H1 (cell line): ENCODE results near the gene CTSA. TPM values are rescaled to one million over a fixed set of nuclear protein-coding genes. Genes with fewer than 3 reads are reported as not detected.
A peak's percentile ranks its signal among the peaks of the same experiment; 100 is the strongest.

Experiments used
- CTCF ChIA-PET: fragments of 300-600 bp; sonication (Branson Sonifier 250); formaldehyde crosslinking; loops from one replicate; lab custom pipeline; 2021; ENCODE audit not compliant: partially characterized antibody; lab: Charles Lee
- POLR2A ChIA-PET: fragments of 300-600 bp; sonication (Branson Sonifier 250); formaldehyde crosslinking; loops from one replicate; lab custom pipeline; 2021; ENCODE audit warnings: inconsistent platforms; ENCODE audit not compliant: partially characterized antibody; lab: Charles Lee
- DNase-seq, 2 experiments: peaks; one replicate each; pipeline versions ENCODE4 v3.0.0 to v3.0.0-alpha.2; 2010 to 2022; ENCODE audit warnings: low spot score in 2 of 2, low read depth in 1 of 2, mixed read lengths in 1 of 2
- FAIRE-seq: peaks from 2 replicates; lab custom pipeline; 2011; peaks lifted over from hg19 to GRCh38; lab: Jason Lieb, UNC
- H2AFZ ChIP-seq: 2 replicates; pipeline ENCODE4 v1.8.1; 2012; ENCODE audit warnings: low read length, inconsistent platforms
- H2AK5ac ChIP-seq: 2 replicates; pipeline ENCODE4 v1.6.1; 2013; ENCODE audit warnings: low read depth, low read length
- H2BK120ac ChIP-seq: replicated peaks from 2 replicates; pipeline ENCODE3; 2013; ENCODE audit warnings: low read depth, low read length, inconsistent platforms
- H2BK12ac ChIP-seq: 2 replicates; pipeline ENCODE4 v1.6.1; 2013; ENCODE audit warnings: low read depth, low read length
- H2BK15ac ChIP-seq: 2 replicates; pipeline ENCODE4 v1.6.1; 2013; ENCODE audit warnings: low read length
- H2BK20ac ChIP-seq: 2 replicates; pipeline ENCODE4 v1.6.1; 2013; ENCODE audit warnings: low read length
- H2BK5ac ChIP-seq: 2 replicates; pipeline ENCODE4 v1.6.1; 2013; ENCODE audit warnings: low read depth, low read length
- H3K14ac ChIP-seq: 2 replicates; pipeline ENCODE4 v1.6.1; 2013; ENCODE audit warnings: inconsistent platforms; ENCODE audit not compliant: insufficient read length
- H3K18ac ChIP-seq: 2 replicates; pipeline ENCODE4 v1.6.1; 2013; ENCODE audit warnings: low read length; ENCODE audit errors: extremely low read depth
- H3K23ac ChIP-seq: 2 replicates; pipeline ENCODE4 v1.6.1; 2013; ENCODE audit warnings: inconsistent platforms; ENCODE audit not compliant: insufficient read length
- H3K23me2 ChIP-seq: 2 replicates; pipeline ENCODE4 v1.6.1; 2013; ENCODE audit warnings: low read depth, low read length
- H3K27ac ChIP-seq: 2 replicates; pipeline ENCODE4 v1.6.1; 2011; ENCODE audit warnings: low read depth, low read length, inconsistent platforms
- H3K27me3 ChIP-seq, 4 experiments: replicated peaks in 1 of 4; 1 replicate in 1 of 4; 2 replicates in 3 of 4; pipeline versions ENCODE4 v1.6.1 to v1.8.1; 2011 to 2013; ENCODE audit warnings: low read length in 3 of 4, mild to moderate bottlenecking in 3 of 4, inconsistent platforms in 2 of 4, mixed read lengths in 2 of 4, moderate library complexity in 1 of 4; ENCODE audit not compliant: control insufficient read depth in 3 of 4, insufficient read depth in 3 of 4; ENCODE audit errors: extremely low read depth in 1 of 4
- H3K36me3 ChIP-seq, 4 experiments: 2 replicates each; pipeline versions ENCODE4 v1.6.1 to v1.8.1; 2011 to 2013; ENCODE audit warnings: mild to moderate bottlenecking in 4 of 4, low read length in 3 of 4, moderate library complexity in 2 of 4, control low read depth in 1 of 4, inconsistent platforms in 1 of 4; ENCODE audit not compliant: insufficient read depth in 4 of 4, control insufficient read depth in 2 of 4
- H3K4ac ChIP-seq: replicated peaks from 2 replicates; pipeline ENCODE3; 2013; ENCODE audit warnings: low read length, low read depth, mixed read lengths, inconsistent platforms; ENCODE audit not compliant: insufficient read length
- H3K4me1 ChIP-seq, 4 experiments: replicated peaks in 1 of 4; 1 replicate in 1 of 4; 2 replicates in 3 of 4; pipeline versions ENCODE4 v1.6.1 to v1.8.1; 2011 to 2013; ENCODE audit warnings: low read length in 3 of 4, inconsistent platforms in 2 of 4, mixed read lengths in 1 of 4; ENCODE audit not compliant: insufficient read depth in 4 of 4, control insufficient read depth in 3 of 4
- H3K4me2 ChIP-seq, 2 experiments: 2 replicates each; pipeline versions ENCODE4 v1.6.1 to v1.8.1; 2011 to 2013; ENCODE audit warnings: low read depth in 2 of 2, low read length in 2 of 2, control low read depth in 1 of 2, inconsistent platforms in 1 of 2, mild to moderate bottlenecking in 1 of 2; ENCODE audit not compliant: insufficient read depth in 1 of 2
- H3K4me3 ChIP-seq, 4 experiments: fragments of 200-600, 300-600 bp in 1 of 4; sonication (generic), shearing (Covaris generic), sonication (Bioruptor Twin) in 1 of 4; 2 replicates each; pipeline versions ENCODE4 v1.5.1 to v1.8.1; 2011 to 2016; ENCODE audit warnings: low read length in 4 of 4, low read depth in 3 of 4, control low read depth in 2 of 4, inconsistent platforms in 2 of 4, mild to moderate bottlenecking in 2 of 4, mixed read lengths in 1 of 4, moderate library complexity in 1 of 4; ENCODE audit not compliant: insufficient read depth in 2 of 4; ENCODE audit errors: extremely low read depth in 1 of 4
- H3K56ac ChIP-seq: replicated peaks from 2 replicates; pipeline ENCODE3; 2013; ENCODE audit warnings: low read depth, mild to moderate bottlenecking, mixed read lengths, low read length, inconsistent platforms; ENCODE audit not compliant: insufficient read length
- H3K79me1 ChIP-seq: 2 replicates; pipeline ENCODE4 v1.6.1; 2013; ENCODE audit warnings: low read depth, low read length, control low read depth
- H3K79me2 ChIP-seq, 2 experiments: 2 replicates each; pipeline versions ENCODE4 v1.6.1 to v1.8.1; 2012 to 2013; ENCODE audit warnings: low read length in 2 of 2, mild to moderate bottlenecking in 2 of 2, inconsistent platforms in 1 of 2; ENCODE audit not compliant: insufficient read depth in 2 of 2, control insufficient read depth in 1 of 2
- H3K9ac ChIP-seq, 4 experiments: replicated peaks in 1 of 4; 1 replicate in 1 of 4; 2 replicates in 3 of 4; pipeline versions ENCODE4 v1.6.1 to v1.8.1; 2011 to 2013; ENCODE audit warnings: low read depth in 3 of 4, low read length in 3 of 4, control low read depth in 2 of 4, mild to moderate bottlenecking in 2 of 4, moderate library complexity in 2 of 4, inconsistent platforms in 1 of 4; ENCODE audit errors: extremely low read depth in 1 of 4
- H3K9me3 ChIP-seq, 2 experiments: 2 replicates each; pipeline versions ENCODE4 v1.6.1 to v1.8.1; 2012 to 2013; ENCODE audit warnings: mild to moderate bottlenecking in 2 of 2, moderate library complexity in 2 of 2, control low read depth in 1 of 2, inconsistent platforms in 1 of 2, low read depth in 1 of 2, low read length in 1 of 2, mixed read lengths in 1 of 2; ENCODE audit not compliant: insufficient read depth in 2 of 2
- H4K20me1 ChIP-seq, 2 experiments: replicated peaks in 1 of 2; 2 replicates each; pipeline versions ENCODE3 to v1.8.1; 2011 to 2013; ENCODE audit warnings: inconsistent platforms in 2 of 2, low read length in 2 of 2, mild to moderate bottlenecking in 1 of 2; ENCODE audit not compliant: insufficient read depth in 2 of 2, control insufficient read depth in 1 of 2
- H4K5ac ChIP-seq: 2 replicates; pipeline ENCODE4 v1.6.1; 2013; ENCODE audit warnings: low read length, low read depth, mixed read lengths, inconsistent platforms; ENCODE audit not compliant: insufficient read length
- H4K8ac ChIP-seq: 2 replicates; pipeline ENCODE4 v1.8.0; 2013; ENCODE audit warnings: mild to moderate bottlenecking, moderate library complexity, low read length, inconsistent platforms; ENCODE audit not compliant: insufficient read depth; ENCODE audit errors: extremely low read depth
- H4K91ac ChIP-seq: replicated peaks from 2 replicates; pipeline ENCODE3; 2013; ENCODE audit warnings: low read length, mixed read lengths, inconsistent platforms; ENCODE audit not compliant: insufficient read length
- BCL11A ChIP-seq, 2 experiments: IDR thresholded peaks; one replicate each; pipeline ENCODE4 v1.6.1; 2011; ENCODE audit warnings: low read depth in 2 of 2, low read length in 2 of 2, mild to moderate bottlenecking in 2 of 2
- CBX8 ChIP-seq: fragments of 300-800, 300-1000 bp; sonication (generic); IDR thresholded peaks from 2 replicates; pipeline ENCODE4 v1.7.1; 2016; ENCODE audit warnings: low read depth, low read length, borderline replicate concordance
- CEBPB ChIP-seq: IDR thresholded peaks from 2 replicates; pipeline ENCODE4 v1.6.1; 2012; ENCODE audit warnings: low read depth, low read length
- CHD2 ChIP-seq: IDR thresholded peaks from 2 replicates; pipeline ENCODE4 v1.6.1; 2012; ENCODE audit warnings: low read length, improper control_type of control experiment
- CREB1 ChIP-seq: IDR thresholded peaks from 2 replicates; pipeline ENCODE4 v1.6.1; 2012; ENCODE audit warnings: inconsistent platforms
- POU5F1 ChIP-seq: IDR thresholded peaks from 2 replicates; pipeline ENCODE4 v1.6.1; 2011; ENCODE audit warnings: low read depth, mild to moderate bottlenecking, low read length, moderate library complexity
- RFX5 ChIP-seq: IDR thresholded peaks from 2 replicates; pipeline ENCODE4 v1.6.1; 2011; ENCODE audit warnings: low read depth, low read length, improper control_type of control experiment, borderline replicate concordance
- SIN3A ChIP-seq, 2 experiments: IDR thresholded peaks in 1 of 2; conservative IDR thresholded peaks in 1 of 2; 2 replicates each; pipeline ENCODE4 v1.6.1; 2011 to 2012; ENCODE audit warnings: low read length in 2 of 2, improper control_type of control experiment in 1 of 2, low read depth in 1 of 2, mild to moderate bottlenecking in 1 of 2
- SP1 ChIP-seq: IDR thresholded peaks from 2 replicates; pipeline ENCODE4 v1.6.1; 2011; ENCODE audit warnings: low read depth, low read length
- SP2 ChIP-seq: IDR thresholded peaks from 2 replicates; pipeline ENCODE4 v1.6.1; 2012; ENCODE audit warnings: mild to moderate bottlenecking, low read length, inconsistent platforms
- WGBS, 2 experiments: shearing (Covaris generic) in 1 of 2; methylation state at CpG; one replicate each; pipeline versions ENCODE4 v1.1.6 to v1.1.7; 2013 to 2015; ENCODE audit warnings: low lambda C conversion rate in 2 of 2, mixed read lengths in 2 of 2, inconsistent platforms in 1 of 2, low coverage in 1 of 2, missing lambda C conversion rate in 1 of 2; ENCODE audit not compliant: insufficient replicate concordance in 2 of 2, insufficient coverage in 1 of 2, insufficient read length in 1 of 2; ENCODE audit errors: extremely low coverage in 1 of 2, missing lambda C conversion rate in 1 of 2; 5-methylcytosine and 5-hydroxymethylcytosine counted together
- polyA plus RNA-seq, 7 experiments: library from polyadenylated mRNA; depleted of rRNA in 3 of 7; stranded (reverse) in 5 of 7; unstranded in 2 of 7; fragments of >200 nt in 5 of 7; fragments of 200-250 nt in 2 of 7; gene quantifications; 1 replicate in 5 of 7; 2 replicates in 1 of 7; 4 replicates in 1 of 7; pipeline versions ENCODE4 v1.2.1 to v1.2.3, GENCODE V29; 2011 to 2013; ENCODE audit warnings: missing spikeins in 2 of 7, mixed read lengths in 2 of 7
- total RNA-seq: library from RNA; stranded (reverse); fragmentation: NEBNext Ultra II Directional; extraction: Animal tissue kit (Norgen Biotek cat#: 25700); gene quantifications from 2 replicates; pipeline ENCODE4 v1.2.1, GENCODE V29; 2021
- TF ChIP-seq, protein P1 (sequence below): IDR thresholded peaks from 2 replicates; pipeline ENCODE4 v1.6.1; 2012; ENCODE audit warnings: inconsistent platforms

The CTSA gene
- total and polyA plus RNA-seq, 2 of the 8 experiments (the other 6 are each of a cell fraction or from before 2014, with no cell fraction given), result 49.7 to 74.0 TPM

DNA sequence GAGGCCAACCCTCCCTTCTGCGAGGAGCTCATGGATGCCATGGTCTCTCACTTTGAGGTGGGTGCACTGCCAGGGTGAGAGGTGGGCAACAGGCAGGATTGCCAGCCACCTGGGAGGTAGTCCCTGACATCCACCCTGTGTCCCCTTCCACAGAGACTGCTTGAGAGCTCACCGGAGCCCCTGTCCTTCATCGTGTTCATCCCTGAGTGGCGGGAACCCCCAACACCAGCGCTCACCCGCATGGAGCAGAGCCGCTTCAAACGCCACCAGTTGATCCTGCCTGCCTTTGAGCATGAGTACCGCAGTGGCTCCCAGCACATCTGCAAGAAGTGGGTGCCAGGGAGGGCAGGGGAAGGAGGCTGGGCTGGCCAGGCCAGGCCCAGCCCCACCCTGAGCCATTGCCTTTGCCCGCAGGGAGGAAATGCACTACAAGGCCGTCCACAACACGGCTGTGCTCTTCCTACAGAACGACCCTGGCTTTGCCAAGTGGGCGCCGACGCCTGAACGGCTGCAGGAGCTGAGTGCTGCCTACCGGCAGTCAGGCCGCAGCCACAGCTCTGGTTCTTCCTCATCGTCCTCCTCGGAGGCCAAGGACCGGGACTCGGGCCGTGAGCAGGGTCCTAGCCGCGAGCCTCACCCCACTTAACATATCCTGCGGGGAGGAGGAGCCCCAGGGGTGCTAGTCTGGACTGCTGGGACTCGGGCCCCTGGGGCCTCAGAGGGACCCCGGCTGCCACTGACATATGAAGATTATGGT is 56.2 kb downstream of the CTSA start:
- H3K4ac ChIP-seq, result no peak overlapping the region
- no peak overlapping the region for H3K18ac ChIP-seq
- H4K5ac ChIP-seq, result no peak overlapping the region
- H3K79me2 ChIP-seq, result no peaks in the 10 kb centered on the region
- no peak overlapping the region for H2AK5ac ChIP-seq
- ChIA-PET POLR2A (interaction anchor here (1.1 to 14.0 kb wide), 10 partner anchors 11 to 131 kb away, joined by 3 to 283 read pairs (median 6); partner anchors contain the start of genes PCIF1, PLTP, SNX21 and ZNF335), CTCF (interaction anchor here (1.4 to 8.7 kb wide), 4 partner anchors 13 to 57 kb away, joined by 6 to 82 read pairs (median 25); partner anchors contain the start of genes CTSA, NEURL2 and PCIF1)
- H2AFZ ChIP-seq, result no peak overlapping the region
- no peak overlapping the region for H2BK15ac ChIP-seq
- H3K9ac ChIP-seq, result no peak overlapping the region
- no peak overlapping the region for H3K27ac ChIP-seq
- H3K36me3 ChIP-seq, result peaks cover 33 to 69% (median 52%) of the 10 kb centered on the region in 4 experiments
- no peak overlapping the region for H3K4me3 ChIP-seq
- no peak overlapping the region for H2BK5ac ChIP-seq
- no peaks in the 10 kb centered on the region for H3K9me3 ChIP-seq
- no peaks in the 10 kb centered on the region for H3K23me2 ChIP-seq
- peaks cover 2 to 17% of the 10 kb centered on the region in 2 experiments for H4K20me1 ChIP-seq
- no peak overlapping the region for H3K14ac ChIP-seq
- no peak overlapping the region for H2BK20ac ChIP-seq
- H3K4me1 ChIP-seq, result peaks cover 0 to 3% (median 1%) of the 10 kb centered on the region in 4 experiments; a peak in 1 of 7 replicates
- no peak overlapping the region for H2BK120ac ChIP-seq
- H3K79me1 ChIP-seq, result peaks cover 3% of the 10 kb centered on the region; the same call in 1 of the 2 replicates
- FAIRE-seq, result no peak
- H2BK12ac ChIP-seq, result no peak overlapping the region
- H3K56ac ChIP-seq, result no peak overlapping the region
- no peaks in the 10 kb centered on the region; a peak in 1 of 7 replicates for H3K27me3 ChIP-seq
- no peak overlapping the region for H3K23ac ChIP-seq
- H3K4me2 ChIP-seq, result no peak overlapping the region
- no peak for DNase-seq
- H4K8ac ChIP-seq, result peak overlapping the region; percentile 57; the same call in 1 of the 2 replicates
- no peak overlapping the region for H4K91ac ChIP-seq
- WGBS, 2 experiments, result 93% methylated on average over 28 of the region's 29 CpGs; no CpG with 5 or more reads in 1 of the 2 experiments
- TF ChIP-seq CREB1, result no peak
- TF ChIP-seq BCL11A (IDR thresholded peaks at IDR 0.05; ENCODE audit: low read depth in 2 of 2, low read length in 2 of 2), result no peak
- no peak for TF ChIP-seq POU5F1
- no peak for TF ChIP-seq SP1
- no peak for TF ChIP-seq SP2
- TF ChIP-seq, protein P1, sequence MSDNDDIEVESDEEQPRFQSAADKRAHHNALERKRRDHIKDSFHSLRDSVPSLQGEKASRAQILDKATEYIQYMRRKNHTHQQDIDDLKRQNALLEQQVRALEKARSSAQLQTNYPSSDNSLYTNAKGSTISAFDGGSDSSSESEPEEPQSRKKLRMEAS, result no peak
- no peak for TF ChIP-seq CHD2
- no peak for TF ChIP-seq CBX8
- TF ChIP-seq CEBPB, result no peak
- TF ChIP-seq RFX5, result no peak
- TF ChIP-seq SIN3A (conservative IDR thresholded peaks at IDR 0.05 in 1 of 2, IDR thresholded peaks at IDR 0.05 in 1 of 2; ENCODE audit: low read depth in 1 of 2, low read length in 2 of 2), result no peak
